CD4-positive, alpha-beta memory T cell (primary cell): ENCODE data around the gene GABPA. TPM values are rescaled to one million over a fixed set of nuclear protein-coding genes. Genes with fewer than 3 reads are reported as not detected.
"Not testable (repeated sequence)": the region's sequence is repeated elsewhere in the genome, so short reads cannot be mapped to it uniquely, and the experiment has no call there.

ENCODE experiments used
- CTCF ChIA-PET: fragments of 350-600 bp; sonication (Branson Sonifier 250); formaldehyde crosslinking; loops from one replicate; lab custom pipeline; 2021; ENCODE audit warnings: inconsistent platforms; ENCODE audit not compliant: partially characterized antibody; lab: Charles Lee
- POLR2A ChIA-PET: fragments of 350-600 bp; sonication (Branson Sonifier 250); formaldehyde crosslinking; loops from one replicate; lab custom pipeline; 2021; ENCODE audit not compliant: partially characterized antibody; lab: Charles Lee
- DNase-seq, 5 donors: peaks; one replicate each; pipeline versions ENCODE4 v3.0.0 to v3.0.0-alpha.2; 2020 to 2022; ENCODE audit warnings: mixed read lengths in 1 of 5
- H3K27ac ChIP-seq: one replicate; pipeline ENCODE4 v1.7.0; 2013; ENCODE audit warnings: low read depth, low read length
- H3K27me3 ChIP-seq: 2 replicates; pipeline ENCODE4 v1.7.0; 2013; ENCODE audit warnings: mild to moderate bottlenecking, low read length, moderate library complexity; ENCODE audit not compliant: insufficient read depth
- H3K36me3 ChIP-seq: 2 replicates; pipeline ENCODE4 v1.7.0; 2013; ENCODE audit warnings: mild to moderate bottlenecking, low read length, moderate library complexity; ENCODE audit not compliant: insufficient read depth
- H3K4me1 ChIP-seq: 2 replicates; pipeline ENCODE4 v1.7.0; 2013; ENCODE audit warnings: mild to moderate bottlenecking, low read length, moderate library complexity; ENCODE audit not compliant: insufficient read depth
- H3K4me3 ChIP-seq, 2 donors: one replicate each; pipeline ENCODE4 v1.7.0; 2013; ENCODE audit warnings: low read length in 2 of 2, mild to moderate bottlenecking in 1 of 2
- H3K9me3 ChIP-seq, 2 donors: one replicate each; pipeline ENCODE4 v1.7.0; 2013; ENCODE audit warnings: low read length in 2 of 2, control low read depth in 1 of 2; ENCODE audit not compliant: control insufficient read depth in 1 of 2
- H3K27ac Mint-ChIP-seq, 7 donors: one replicate each; pipeline ENCODE4 v1.8.0; 2020 to 2021; ENCODE audit warnings: mixed read lengths in 7 of 7, mild to moderate bottlenecking in 6 of 7, inconsistent platforms in 3 of 7, moderate library complexity in 3 of 7
- H3K27me3 Mint-ChIP-seq, 2 donors: one replicate each; pipeline ENCODE4 v1.8.0; 2020 to 2021; ENCODE audit warnings: mixed read lengths in 2 of 2
- H3K36me3 Mint-ChIP-seq, 2 donors: one replicate each; pipeline ENCODE4 v1.8.0; 2020 to 2021; ENCODE audit warnings: mixed read lengths in 2 of 2, inconsistent platforms in 1 of 2, mild to moderate bottlenecking in 1 of 2
- H3K4me1 Mint-ChIP-seq, 4 donors: one replicate each; pipeline ENCODE4 v1.8.0; 2020 to 2021; ENCODE audit warnings: mixed read lengths in 4 of 4, mild to moderate bottlenecking in 1 of 4
- H3K4me3 Mint-ChIP-seq, 8 donors: one replicate each; pipeline ENCODE4 v1.8.0; 2020 to 2021; ENCODE audit warnings: mixed read lengths in 8 of 8, mild to moderate bottlenecking in 7 of 8, moderate library complexity in 6 of 8, inconsistent platforms in 3 of 8
- H3K9me3 Mint-ChIP-seq, 8 donors: one replicate each; pipeline ENCODE4 v1.8.0; 2020 to 2021; ENCODE audit warnings: mixed read lengths in 8 of 8, mild to moderate bottlenecking in 5 of 8, inconsistent platforms in 3 of 8, moderate library complexity in 1 of 8
- intact Hi-C: fragments of 100-400 bp; cut with micrococcal nuclease; formaldehyde crosslinking; loops from one replicate; pipeline ENCODE4 v1.15.1; 2023
- polyA plus RNA-seq, 2 donors: library from polyadenylated mRNA; unstranded; fragments of 300-500 nt; fragmentation: Illumina TruSeq; gene quantifications; one replicate each; pipeline ENCODE4 v1.2.3, GENCODE V29; 2021
- total RNA-seq, 2 experiments: library from RNA; stranded (reverse); gene quantifications; one replicate each; pipeline ENCODE4 v1.2.3, GENCODE V29; 2021

Gene GABPA
- total and polyA plus RNA-seq, 4 experiments from 2014 or later = 18.8 to 29.4 (median 24.2) TPM

DNA sequence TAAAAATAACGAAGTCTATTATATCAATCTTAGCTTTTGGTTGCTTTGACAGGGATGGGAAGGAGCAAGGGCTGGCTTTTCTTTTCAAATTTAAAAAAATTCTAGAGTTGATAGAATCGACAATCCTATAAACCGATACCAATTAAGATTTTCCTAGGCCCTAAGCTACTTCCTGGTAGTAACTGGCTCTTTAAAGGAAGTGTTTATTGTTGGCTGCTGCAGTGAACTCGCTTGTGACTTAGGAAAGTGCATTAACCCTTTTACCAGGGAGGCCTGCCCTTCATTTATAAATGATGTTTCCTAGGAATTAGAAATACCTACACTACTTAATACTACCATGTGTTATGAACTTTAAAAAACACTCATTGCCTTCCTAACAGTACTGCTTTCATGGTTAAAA lies 33.2 kb upstream of the GABPA start:
- Mint-ChIP-seq H3K27ac (no peak overlapping the region), H3K36me3 (no peaks in the 10 kb centered on the region), H3K9me3 (no peaks in the 10 kb centered on the region), H3K4me1 (no peaks in the 10 kb centered on the region), H3K4me3 (no peak overlapping the region), H3K27me3 (no peaks in the 10 kb centered on the region)
- H3K27me3 ChIP-seq = no peaks in the 10 kb centered on the region
- POLR2A ChIA-PET = interaction anchor here (0.9 kb wide), 1 partner anchor 33 kb away, joined by 3 read pairs; the partner anchor contains the start of genes ATP5PF and GABPA
- no peaks in the 10 kb centered on the region for H3K4me1 ChIP-seq
- no peak for DNase-seq
- no peaks in the 10 kb centered on the region for H3K9me3 ChIP-seq
- intact Hi-C loops = no loop called here
- no peaks in the 10 kb centered on the region for H3K36me3 ChIP-seq
- CTCF ChIA-PET = no interaction called here
- H3K4me3 ChIP-seq = no peak overlapping the region
- no peak overlapping the region for H3K27ac ChIP-seq

DNA sequence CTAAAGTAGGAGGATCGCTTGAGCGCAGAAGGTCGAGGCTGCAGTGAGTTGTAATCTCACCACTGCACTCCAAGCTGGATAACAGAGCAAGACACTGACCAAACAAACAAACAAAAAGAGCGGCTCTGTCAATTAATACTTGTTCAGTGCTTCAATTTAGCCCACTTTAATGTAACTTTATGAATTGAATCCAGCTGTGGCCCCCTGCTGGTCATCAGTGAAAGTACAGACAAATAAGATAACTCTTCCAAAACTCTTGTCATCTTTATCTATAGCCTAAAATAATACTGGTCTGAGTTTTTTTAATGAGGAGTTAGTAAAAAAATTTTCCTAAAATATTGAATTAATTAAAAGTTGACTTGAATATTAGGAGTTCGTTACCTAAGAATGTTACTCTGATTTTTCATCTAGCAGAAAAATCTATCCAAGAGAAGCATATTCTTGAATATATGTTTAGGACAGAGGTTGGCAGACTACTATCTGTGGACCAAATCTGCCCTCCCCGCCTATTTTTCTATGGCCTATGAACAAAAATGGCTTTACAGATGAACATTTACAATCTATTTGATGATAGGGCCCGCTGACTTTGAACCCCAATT lies 26.2 kb upstream of the GABPA start:
- Histone ChIP-seq H3K27ac (no peak overlapping the region), H3K27me3 (no peaks in the 10 kb centered on the region), H3K36me3 (no peaks in the 10 kb centered on the region), H3K4me3 (no peak overlapping the region), H3K4me1 (no peaks in the 10 kb centered on the region), H3K9me3 (no peaks in the 10 kb centered on the region)
- Mint-ChIP-seq H3K9me3 (no peaks in the 10 kb centered on the region), H3K36me3 (no peaks in the 10 kb centered on the region), H3K4me1 (no peaks in the 10 kb centered on the region), H3K4me3 (no peak overlapping the region), H3K27me3 (no peaks in the 10 kb centered on the region), H3K27ac (no peak overlapping the region)
- peak in 4 of 5 donors; percentile 38 to 48 (median 46) for DNase-seq
- intact Hi-C loops = loop anchor here (1.0 to 2.0 kb wide), 3 partner anchors 70 to 287 kb away; partner anchors contain the start of gene JAM2
- POLR2A ChIA-PET = interaction anchor here (1.2 kb wide), 2 partner anchors 26 to 100 kb away, joined by 4 to 5 read pairs; partner anchors contain the start of genes ATP5PF and GABPA
- CTCF ChIA-PET = interaction anchor here (0.7 to 4.4 kb wide), 14 partner anchors 9 to 289 kb away, joined by 3 to 40 read pairs (median 3); partner anchors contain the start of gene MRPL39

DNA sequence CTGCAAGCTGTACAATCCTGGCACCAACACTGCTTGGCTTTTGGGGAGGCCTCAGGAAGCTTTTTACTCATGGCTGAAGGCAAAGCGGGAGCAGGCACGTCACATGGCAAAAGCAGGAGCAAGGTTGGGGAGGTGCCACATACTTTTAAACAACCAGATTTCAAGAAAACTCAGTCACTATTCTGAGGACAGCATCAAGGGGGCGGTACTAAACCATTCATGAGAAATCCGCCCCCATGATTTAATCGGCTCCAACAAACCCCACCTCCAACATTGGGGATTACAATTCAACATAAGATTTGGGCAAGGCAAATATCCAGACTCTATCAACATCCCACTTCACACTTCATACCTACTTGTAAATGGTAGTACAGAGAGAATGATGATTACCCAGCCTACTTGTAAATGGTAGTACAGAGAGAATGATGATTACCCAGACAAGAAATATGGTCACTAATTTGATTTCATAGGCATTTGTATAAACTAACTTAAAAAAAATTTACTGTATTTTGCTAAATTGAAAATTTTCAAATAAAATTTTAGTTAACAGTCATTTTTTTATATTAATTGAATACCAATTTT lies 25.0 kb upstream of the GABPA start:
- no peaks in the 10 kb centered on the region for H3K36me3 ChIP-seq
- no peak overlapping the region for H3K4me3 ChIP-seq
- Mint-ChIP-seq H3K27me3 (no peaks in the 10 kb centered on the region), H3K27ac (no peak overlapping the region), H3K4me1 (no peaks in the 10 kb centered on the region), H3K9me3 (no peaks in the 10 kb centered on the region), H3K4me3 (no peak overlapping the region), H3K36me3 (no peaks in the 10 kb centered on the region)
- intact Hi-C loops = loop anchor here (2.0 kb wide), 1 partner anchor 71 kb away; the partner anchor contains the start of gene JAM2
- H3K27ac ChIP-seq = no peak overlapping the region
- POLR2A ChIA-PET = no interaction called here
- H3K27me3 ChIP-seq = no peaks in the 10 kb centered on the region
- H3K4me1 ChIP-seq = no peaks in the 10 kb centered on the region
- DNase-seq = no peak
- no peaks in the 10 kb centered on the region for H3K9me3 ChIP-seq
- CTCF ChIA-PET = interaction anchor here (1.2 kb wide), 1 partner anchor 102 kb away, joined by 7 read pairs; no protein-coding TSS in a partner anchor

DNA sequence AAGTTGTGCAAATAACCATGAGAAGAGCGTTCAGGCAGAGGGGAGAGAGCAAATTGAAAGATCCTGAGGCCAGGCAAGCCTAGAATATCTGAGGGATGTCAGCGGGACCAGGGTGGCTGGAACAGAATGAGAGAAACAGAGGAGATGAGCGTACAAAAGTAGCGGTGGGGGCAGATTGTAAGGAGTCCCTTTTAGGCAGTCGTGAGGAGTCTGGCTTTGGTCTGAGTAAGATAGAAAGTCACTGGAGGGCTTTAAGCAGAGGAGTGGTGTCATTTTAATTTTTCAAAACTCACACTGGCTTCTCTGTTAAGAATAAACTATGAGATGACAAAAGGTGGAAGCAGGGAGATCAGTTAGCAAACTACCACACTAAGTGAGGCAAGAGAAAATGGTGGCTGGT lies 24.2 kb upstream of the GABPA start:
- no peak overlapping the region for H3K4me3 Mint-ChIP-seq
- Histone ChIP-seq H3K27me3 (no peaks in the 10 kb centered on the region), H3K27ac (no peak overlapping the region), H3K36me3 (no peaks in the 10 kb centered on the region), H3K9me3 (no peaks in the 10 kb centered on the region), H3K4me1 (no peaks in the 10 kb centered on the region), H3K4me3 (no peak overlapping the region)
- H3K9me3 Mint-ChIP-seq = no peaks in the 10 kb centered on the region
- DNase-seq = no peak
- H3K27ac Mint-ChIP-seq = no peak overlapping the region
- H3K4me1 Mint-ChIP-seq = no peaks in the 10 kb centered on the region
- ChIA-PET CTCF (interaction anchor here (0.9 kb wide), 1 partner anchor 38 kb away, joined by 3 read pairs; no protein-coding TSS in a partner anchor), POLR2A (no interaction called here)
- no peaks in the 10 kb centered on the region for H3K27me3 Mint-ChIP-seq
- intact Hi-C loops = no loop called here
- H3K36me3 Mint-ChIP-seq = no peaks in the 10 kb centered on the region

DNA sequence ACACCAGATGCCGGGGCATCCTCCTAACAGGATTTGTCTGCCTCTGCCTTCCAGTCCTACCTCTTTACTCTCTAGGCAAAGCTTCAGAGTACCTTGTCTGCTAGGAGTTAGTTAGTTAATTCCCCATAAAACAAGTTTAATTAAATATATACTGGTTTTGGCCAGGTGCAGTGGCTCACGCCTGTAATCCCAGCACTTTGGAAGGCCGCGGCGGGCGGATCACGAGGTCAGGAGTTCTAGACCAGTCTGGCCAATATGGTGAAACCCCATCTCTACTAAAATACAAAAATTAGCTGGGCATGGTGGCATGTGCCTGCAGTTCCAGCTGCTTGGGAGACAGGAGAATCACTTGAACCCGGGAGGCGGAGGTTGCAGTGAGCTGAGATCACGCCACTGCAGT lies 20.7 kb upstream of the GABPA start:
- H3K9me3 ChIP-seq, DNase-seq, H3K27ac ChIP-seq, H3K27me3 ChIP-seq, H3K36me3 ChIP-seq, H3K27me3 Mint-ChIP-seq, H3K4me1 Mint-ChIP-seq, H3K4me1 ChIP-seq, H3K9me3 Mint-ChIP-seq, H3K4me3 Mint-ChIP-seq, intact Hi-C loops, POLR2A ChIA-PET, H3K36me3 Mint-ChIP-seq, H3K4me3 ChIP-seq: not testable (repeated sequence)
- CTCF ChIA-PET = interaction anchor here (0.8 kb wide), 1 partner anchor 106 kb away, joined by 3 read pairs; no protein-coding TSS in a partner anchor
- peak overlapping the region in 1 of 7 donors; percentile 46 for H3K27ac Mint-ChIP-seq

DNA sequence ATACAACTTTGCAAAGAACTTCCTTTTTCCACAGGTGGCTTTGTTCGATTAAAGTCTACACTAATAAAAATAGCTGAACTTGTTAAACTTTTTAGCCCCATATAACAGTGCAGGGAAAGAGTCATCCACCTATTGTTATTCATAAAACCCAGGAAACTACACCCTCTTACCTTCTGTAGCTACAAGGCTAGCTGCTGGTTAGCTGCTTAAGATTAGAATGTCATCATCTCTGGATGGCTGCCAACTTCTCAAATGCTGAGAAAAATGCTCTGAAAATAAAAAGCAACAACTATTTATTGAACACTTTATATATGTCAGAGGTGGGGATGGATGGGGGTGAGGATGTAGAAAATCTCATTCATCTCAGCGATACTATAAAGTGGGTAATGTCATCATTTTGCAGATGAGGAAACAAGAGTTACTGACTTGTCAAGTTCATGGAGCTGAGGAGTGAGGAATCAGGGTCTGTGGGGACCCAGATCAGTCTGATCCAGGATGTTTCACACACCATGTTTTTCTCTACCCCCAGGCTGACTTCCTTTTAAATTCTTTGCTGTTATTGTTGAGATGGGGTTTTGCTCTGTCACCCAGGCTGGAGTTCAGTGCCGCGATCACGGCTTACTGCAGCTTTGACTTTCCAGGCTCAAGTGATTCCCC lies 17.2 kb upstream of the GABPA start:
- intact Hi-C loops = no loop called here
- H3K4me1 ChIP-seq = no peaks in the 10 kb centered on the region

DNA sequence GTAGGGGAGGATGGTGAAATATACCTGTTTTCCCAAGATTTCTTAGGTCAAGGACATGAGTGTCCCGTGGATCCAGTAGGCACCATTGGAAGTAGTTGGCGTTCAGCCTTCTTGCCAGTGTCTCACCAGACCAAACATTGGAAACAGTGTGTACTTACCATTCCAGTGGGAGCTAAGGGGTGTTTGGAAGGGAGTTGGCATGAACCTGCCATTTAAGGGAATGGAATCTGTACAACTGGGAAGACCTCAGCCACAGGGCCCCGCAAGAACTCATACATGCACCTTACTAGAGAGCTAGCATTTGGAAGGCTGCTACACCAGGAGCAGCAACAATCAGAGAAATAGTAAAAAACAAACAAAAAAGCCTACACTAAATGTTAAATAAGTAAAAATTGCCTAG lies 12.8 kb upstream of the GABPA start:
- CTCF ChIA-PET = interaction anchor here (1.6 kb wide), 1 partner anchor 14 kb away, joined by 6 read pairs; no protein-coding TSS in a partner anchor
- Mint-ChIP-seq H3K4me1 (peaks cover 0 to 4% (median under 1%) of the 10 kb centered on the region in 4 donors), H3K36me3 (peaks cover 44 to 52% of the 10 kb centered on the region in 2 donors), H3K27me3 (no peaks in the 10 kb centered on the region), H3K9me3 (no peaks in the 10 kb centered on the region), H3K27ac (peak overlapping the region in 1 of 7 donors; percentile 12), H3K4me3 (no peak overlapping the region)
- Histone ChIP-seq H3K4me1 (no peaks in the 10 kb centered on the region), H3K9me3 (no peaks in the 10 kb centered on the region), H3K36me3 (peaks cover 35% of the 10 kb centered on the region), H3K4me3 (no peak overlapping the region), H3K27me3 (no peaks in the 10 kb centered on the region), H3K27ac (no peak overlapping the region)
- POLR2A ChIA-PET = no interaction called here
- DNase-seq = no peak
- intact Hi-C loops = no loop called here

More for the DNA sequence above, 17.2 kb upstream of the GABPA start:
- no peak overlapping the region for H3K27ac ChIP-seq
- Mint-ChIP-seq H3K36me3 (peaks cover 15 to 22% of the 10 kb centered on the region in 2 donors), H3K4me3 (no peak overlapping the region), H3K9me3 (no peaks in the 10 kb centered on the region), H3K27me3 (no peaks in the 10 kb centered on the region), H3K27ac (no peak overlapping the region), H3K4me1 (peaks cover 0 to 2% (median under 1%) of the 10 kb centered on the region in 4 donors)
- H3K4me3 ChIP-seq = no peak overlapping the region
- CTCF ChIA-PET = interaction anchor here (1.0 to 2.5 kb wide), 2 partner anchors 10 to 109 kb away, joined by 4 to 9 read pairs; no protein-coding TSS in a partner anchor
- no peak for DNase-seq
- H3K27me3 ChIP-seq = no peaks in the 10 kb centered on the region
- no peaks in the 10 kb centered on the region for H3K9me3 ChIP-seq
- POLR2A ChIA-PET = interaction anchor here (2.1 kb wide), 1 partner anchor 17 kb away, joined by 5 read pairs; the partner anchor contains the start of gene ATP5PF
- H3K36me3 ChIP-seq = peaks cover 5% of the 10 kb centered on the region
